Activated CD8-positive, alpha-beta memory T cell treated with anti-CD3 and anti-CD28 coated beads for 24 hours (primary cell): ENCODE data around the gene AZU1.
A peak's percentile ranks its signal among the peaks of the same experiment; 100 is the strongest.

ENCODE experiments used
- DNase-seq: peaks from one replicate; pipeline ENCODE4 v3.0.0-alpha.2; 2020

The AZU1 gene

DNA sequence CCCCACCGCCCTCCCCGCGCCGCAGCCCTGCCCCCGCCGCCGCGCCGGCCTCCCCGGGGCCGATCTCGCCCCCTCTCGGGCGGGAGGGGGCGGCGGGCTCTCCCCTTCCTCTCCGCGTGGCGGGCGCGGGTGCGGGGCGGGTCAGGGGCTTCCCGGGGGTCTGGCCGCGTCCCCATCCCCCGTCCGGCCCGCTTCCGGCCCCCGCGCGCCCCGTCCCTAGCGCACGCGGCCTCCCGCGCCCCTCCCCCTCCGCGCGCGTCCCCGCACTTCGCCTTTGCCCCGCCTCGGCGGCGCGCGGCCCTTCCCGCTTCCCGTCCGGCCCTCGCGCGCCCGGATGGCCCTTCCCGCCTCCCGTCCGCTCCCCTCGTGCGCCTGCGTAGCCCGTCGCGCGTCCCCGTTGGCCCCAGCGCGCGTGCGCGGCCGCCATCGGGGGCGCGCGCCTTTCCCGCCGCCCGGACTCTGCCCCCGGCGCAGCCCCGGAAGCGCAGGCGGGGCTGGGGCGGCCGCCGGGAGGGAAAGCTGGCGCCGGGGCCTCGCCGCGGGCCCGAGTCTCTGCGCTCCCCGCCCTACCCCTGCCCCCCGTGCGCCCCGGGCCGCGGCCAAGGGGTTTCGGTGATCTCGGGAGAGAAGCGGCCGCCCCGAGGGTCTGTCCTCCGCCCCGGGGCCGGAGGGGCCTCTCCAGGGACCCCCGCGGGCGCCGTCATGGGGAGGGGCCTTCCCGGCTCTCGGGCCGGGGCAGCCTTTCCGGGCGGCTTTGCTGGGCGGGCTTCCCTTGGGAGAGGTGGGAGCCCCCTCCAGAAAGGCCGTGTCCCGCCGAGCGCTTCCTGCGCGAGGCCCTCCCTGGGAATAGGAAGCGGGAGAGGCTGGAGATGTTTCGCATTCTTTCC lies 29.9 kb upstream of the AZU1 start:
- DNase-seq = peak; percentile 94

GRCh38 chr19:798415-799075 lies 29.1 kb upstream of the AZU1 start:
- DNase-seq = no peak

GRCh38 chr19:799076-799881 lies 28.4 kb upstream of the AZU1 start:
- no peak for DNase-seq

GRCh38 chr19:800360-801029 lies 27.1 kb upstream of the AZU1 start:
- no peak for DNase-seq

- DNase-seq = no peak
Observed at GRCh38 chr19:801030-801860, 26.4 kb upstream of the AZU1 start.

- no peak for DNase-seq
Observed at GRCh38 chr19:801861-802497, 25.7 kb upstream of the AZU1 start.

- DNase-seq = no peak
Observed at GRCh38 chr19:802498-803098, 25.0 kb upstream of the AZU1 start.

DNA sequence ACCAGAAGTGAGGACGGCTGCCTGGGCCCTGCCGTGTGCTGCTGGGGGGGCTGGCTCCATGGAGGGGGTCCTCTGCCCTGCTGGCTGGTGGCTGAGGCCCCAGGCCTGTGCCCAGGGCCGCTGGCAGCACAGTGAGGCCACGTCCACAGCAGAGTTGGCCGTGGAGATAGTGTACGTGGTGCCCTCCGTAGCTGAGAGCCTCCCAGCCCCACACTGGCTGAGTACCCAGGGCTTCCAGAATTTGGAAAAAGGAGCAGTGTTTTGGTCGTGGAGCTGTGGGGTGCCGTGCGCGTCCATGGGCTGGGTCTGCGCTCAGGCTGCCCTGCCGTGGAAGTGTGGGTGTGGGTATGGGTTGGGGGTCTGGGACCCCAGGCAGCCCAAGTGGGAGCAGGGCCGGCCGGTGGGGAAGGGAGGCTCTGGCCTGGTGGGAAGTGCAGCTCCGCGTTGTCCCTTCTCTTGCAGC lies 24.5 kb upstream of the AZU1 start:
- DNase-seq = no peak

GRCh38 chr19:803686-804418 lies 23.8 kb upstream of the AZU1 start:
- DNase-seq = no peak

GRCh38 chr19:804419-805165 lies 23.0 kb upstream of the AZU1 start:
- DNase-seq = no peak

- no peak for DNase-seq
Observed at GRCh38 chr19:805166-805551, 22.5 kb upstream of the AZU1 start.

DNA sequence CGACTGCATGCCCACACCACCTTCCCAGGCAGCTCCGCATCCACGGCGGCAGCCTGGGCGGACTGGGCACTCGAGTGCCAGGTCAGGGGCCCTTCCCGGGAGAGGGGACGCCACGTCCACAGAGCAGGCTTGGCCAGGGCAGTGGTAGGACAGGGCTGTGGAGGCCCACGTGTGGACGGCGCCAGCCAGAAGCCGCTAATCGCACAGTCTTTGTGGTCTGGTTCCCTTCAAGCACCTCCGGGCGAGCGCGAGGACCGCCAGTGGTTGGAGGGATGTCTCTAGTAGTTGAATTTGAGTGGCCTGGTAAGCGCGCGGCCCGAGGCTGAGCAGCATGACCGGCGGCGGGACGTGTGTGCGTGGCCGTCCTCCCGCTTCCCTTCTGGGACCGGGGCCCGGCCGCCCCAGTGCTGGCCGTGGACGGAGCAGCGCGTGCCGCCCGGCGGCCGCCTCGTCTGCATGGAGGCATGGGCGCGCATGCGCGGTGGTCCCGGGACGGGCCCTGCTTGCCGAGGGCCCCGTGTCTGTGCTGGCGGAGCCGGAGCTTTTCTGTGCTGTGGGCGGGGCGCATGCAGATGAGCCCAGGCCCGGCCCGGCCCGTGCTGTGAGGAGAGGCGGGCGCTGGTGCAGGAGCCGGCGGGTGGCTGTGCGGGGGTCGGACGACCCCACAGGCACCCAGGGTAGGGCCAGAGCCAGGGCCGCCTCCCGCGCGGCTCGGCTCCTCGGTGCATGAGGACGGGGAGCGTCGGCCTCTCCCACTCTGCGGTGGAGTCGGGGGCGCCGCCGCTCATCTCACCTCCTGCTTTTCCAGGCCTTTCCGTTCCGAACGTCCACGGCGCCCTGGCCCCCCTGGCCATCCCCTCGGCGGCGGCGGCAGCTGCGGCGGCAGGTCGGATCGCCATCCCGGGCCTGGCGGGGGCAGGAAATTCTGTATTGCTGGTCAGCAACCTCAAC lies 21.8 kb upstream of the AZU1 start:
- no peak for DNase-seq

DNA sequence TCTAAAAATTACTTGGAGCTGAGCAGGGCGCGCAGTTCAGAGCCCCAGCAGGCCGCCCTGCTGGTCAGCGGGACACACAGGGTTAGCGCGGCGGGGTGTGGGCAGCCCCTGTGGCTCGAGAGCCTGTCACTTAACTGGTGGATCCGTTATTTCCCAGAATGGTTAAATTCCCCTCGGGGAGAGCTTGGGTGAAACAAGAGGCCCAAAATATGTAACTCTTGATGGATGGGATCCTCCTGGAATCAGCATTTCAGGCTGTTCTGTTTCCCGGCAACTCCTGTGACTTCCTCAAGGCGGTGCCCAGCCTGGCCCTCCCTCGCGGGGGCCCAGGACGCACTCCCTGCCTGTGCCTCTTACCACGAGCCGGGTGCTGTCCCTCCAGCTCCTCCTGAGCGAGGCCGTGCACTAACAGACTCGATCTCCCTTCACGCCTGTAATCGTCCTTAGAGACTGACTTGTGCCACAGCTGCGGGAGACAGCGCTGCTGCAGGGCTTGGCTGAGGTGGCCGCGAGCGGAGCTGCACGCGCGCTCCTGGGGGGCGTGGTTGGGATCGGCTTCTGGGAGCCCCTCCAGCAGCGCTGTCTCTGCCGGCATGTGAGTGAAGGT lies 20.7 kb upstream of the AZU1 start:
- no peak for DNase-seq

- DNase-seq = no peak
Observed at GRCh38 chr19:807627-808422, 19.8 kb upstream of the AZU1 start.

DNA sequence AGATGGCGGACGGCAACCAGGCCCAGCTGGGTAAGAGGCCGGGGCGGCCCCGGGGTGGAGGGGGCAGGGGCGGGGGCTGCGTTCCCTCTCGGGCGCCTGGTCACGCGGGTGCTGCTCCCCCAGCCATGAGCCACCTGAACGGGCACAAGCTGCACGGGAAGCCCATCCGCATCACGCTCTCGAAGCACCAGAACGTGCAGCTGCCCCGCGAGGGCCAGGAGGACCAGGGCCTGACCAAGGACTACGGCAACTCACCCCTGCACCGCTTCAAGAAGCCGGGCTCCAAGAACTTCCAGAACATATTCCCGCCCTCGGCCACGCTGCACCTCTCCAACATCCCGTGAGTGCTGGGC lies 19.2 kb upstream of the AZU1 start:
- no peak for DNase-seq

DNA sequence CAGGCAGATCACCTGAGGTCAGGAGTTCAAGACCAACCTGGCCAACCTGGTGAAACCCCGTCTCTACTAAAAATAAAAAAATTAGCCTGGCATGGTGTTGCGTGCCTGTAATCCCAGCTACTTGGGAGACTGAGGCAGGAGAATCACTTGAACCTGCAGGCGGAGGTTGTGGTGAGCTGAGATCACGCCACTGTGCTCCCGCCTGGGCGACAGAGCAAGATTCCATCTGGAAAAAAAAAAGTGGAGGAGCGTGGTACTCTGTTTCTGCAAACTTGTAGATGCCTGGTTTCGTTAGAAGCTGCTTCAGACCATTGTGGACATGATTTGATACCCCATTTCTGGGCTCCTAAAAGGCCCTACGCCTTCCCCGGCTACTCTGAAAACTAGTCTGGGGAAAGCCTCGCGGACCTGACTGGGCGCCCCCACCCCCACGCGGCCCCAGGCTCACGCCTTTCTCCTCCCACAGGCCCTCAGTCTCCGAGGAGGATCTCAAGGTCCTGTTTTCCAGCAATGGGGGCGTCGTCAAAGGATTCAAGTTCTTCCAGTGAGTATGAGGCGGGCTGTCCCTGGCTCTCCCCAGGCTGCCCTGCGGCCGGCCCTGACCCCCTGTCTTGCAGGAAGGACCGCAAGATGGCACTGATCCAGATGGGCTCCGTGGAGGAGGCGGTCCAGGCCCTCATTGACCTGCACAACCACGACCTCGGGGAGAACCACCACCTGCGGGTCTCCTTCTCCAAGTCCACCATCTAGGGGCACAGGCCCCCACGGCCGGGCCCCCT lies 17.4 kb upstream of the AZU1 start:
- DNase-seq = no peak
